GM12892 (cell line): ENCODE results near the gene LCN15.
"Not testable (repeated sequence)": the region's sequence is repeated elsewhere in the genome, so short reads cannot be mapped to it uniquely, and the experiment has no call there.

ENCODE experiments used
- DNase-seq: peaks from one replicate; pipeline ENCODE4 v3.0.0; 2011; ENCODE audit not compliant: insufficient read length
- FAIRE-seq: peaks from 2 replicates; lab custom pipeline; 2011; peaks lifted over from hg19 to GRCh38; lab: Jason Lieb, UNC
- POLR2A ChIP-seq: IDR thresholded peaks from 2 replicates; pipeline ENCODE4 v1.6.1; 2011; ENCODE audit warnings: low read depth, low read length, control low read depth
- POLR2AphosphoS5 ChIP-seq: IDR thresholded peaks from 2 replicates; pipeline ENCODE4 v1.6.1; 2011; ENCODE audit warnings: low read depth, low read length, control low read depth
- TAF1 ChIP-seq: IDR thresholded peaks from 2 replicates; pipeline ENCODE4 v1.6.1; 2011; ENCODE audit warnings: low read depth, mild to moderate bottlenecking, control low read depth, low read length, borderline replicate concordance

Gene LCN15

DNA sequence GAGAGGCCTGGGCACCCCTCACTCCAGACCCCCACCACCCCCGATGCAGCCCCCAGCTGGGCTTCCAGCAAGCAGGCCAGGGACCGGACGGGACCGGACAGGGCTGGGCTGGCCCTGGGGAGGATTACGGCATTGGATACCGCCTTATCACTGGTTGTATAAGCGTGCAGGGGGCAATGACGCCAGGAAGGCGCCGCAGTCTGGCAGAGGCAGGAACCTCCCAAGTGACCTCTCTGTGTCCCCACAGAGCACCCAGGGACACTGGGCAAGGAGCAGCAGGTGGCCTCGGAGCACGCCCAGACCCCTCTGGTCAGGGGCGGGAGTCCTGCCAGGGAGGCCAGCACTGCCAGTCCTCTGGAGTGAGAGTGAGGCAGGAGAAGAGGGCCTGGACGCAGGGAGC is 723 bp upstream of the LCN15 start:
- TF ChIP-seq TAF1, result no peak
- no peak for TF ChIP-seq POLR2A
- no peak for TF ChIP-seq POLR2AphosphoS5
- no peak for DNase-seq
- no peak for FAIRE-seq

DNA sequence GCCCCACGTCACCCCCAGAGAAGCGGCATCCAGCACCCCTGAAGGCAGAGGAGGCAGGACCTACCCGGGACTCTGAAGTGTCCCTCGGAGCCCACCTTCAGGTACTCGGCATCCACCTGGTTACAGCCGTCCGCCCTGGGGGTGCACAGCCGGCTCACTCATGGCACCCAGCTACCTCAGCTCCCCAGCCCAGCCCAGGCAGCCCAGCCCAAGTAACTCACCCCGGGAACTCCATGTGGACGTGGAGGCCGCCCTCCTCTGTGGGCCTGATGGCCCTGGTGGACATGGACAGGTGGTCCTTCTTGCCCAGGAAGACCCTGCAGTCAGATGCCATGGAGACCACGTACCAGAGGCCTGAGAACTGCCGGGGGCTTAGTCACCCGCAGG is 676 bp downstream of the LCN15 start:
- FAIRE-seq (no peak), DNase-seq (no peak)
- no peak for TF ChIP-seq TAF1
- TF ChIP-seq POLR2AphosphoS5, result no peak

DNA sequence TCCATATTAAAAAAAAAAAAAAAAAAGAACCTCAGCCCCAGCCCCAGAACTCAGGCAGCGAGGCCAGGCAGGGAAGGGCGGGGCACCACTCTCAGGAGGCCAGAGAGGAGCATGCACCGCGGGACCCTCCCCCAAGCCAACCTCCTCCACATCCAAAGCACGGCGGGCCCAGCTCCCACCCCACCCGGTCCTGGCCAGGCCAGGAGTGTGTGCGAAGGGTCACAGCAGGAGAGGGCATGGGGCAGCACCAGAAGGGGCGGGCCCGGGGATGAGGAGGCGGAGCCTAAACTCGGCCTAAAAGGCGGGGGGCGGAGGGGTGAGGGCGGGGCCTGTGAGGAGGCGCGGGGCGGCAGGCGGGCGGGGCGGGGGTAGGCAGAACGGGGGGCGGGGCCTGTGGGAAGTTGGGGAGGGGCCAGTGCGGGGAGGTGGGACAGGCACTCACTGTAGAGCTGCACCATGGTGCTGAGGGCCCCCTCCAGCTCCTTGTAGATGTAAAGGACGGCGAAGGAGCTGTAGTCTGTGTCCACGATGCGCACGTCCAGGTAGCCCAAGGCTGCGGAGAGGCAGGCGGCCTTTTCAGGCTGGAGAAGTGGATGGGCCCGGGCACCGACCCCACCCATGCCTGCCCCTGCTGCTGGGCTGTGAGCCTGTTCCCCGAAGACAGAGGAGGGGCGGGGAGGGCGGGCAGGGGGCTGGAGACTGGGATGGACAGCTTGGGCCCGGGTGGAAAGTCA is 1.2 kb downstream of the LCN15 start:
- FAIRE-seq, result no peak
- DNase-seq, result no peak
- no peak for TF ChIP-seq TAF1
- TF ChIP-seq POLR2AphosphoS5, result no peak
- TF ChIP-seq POLR2A, result no peak

DNA sequence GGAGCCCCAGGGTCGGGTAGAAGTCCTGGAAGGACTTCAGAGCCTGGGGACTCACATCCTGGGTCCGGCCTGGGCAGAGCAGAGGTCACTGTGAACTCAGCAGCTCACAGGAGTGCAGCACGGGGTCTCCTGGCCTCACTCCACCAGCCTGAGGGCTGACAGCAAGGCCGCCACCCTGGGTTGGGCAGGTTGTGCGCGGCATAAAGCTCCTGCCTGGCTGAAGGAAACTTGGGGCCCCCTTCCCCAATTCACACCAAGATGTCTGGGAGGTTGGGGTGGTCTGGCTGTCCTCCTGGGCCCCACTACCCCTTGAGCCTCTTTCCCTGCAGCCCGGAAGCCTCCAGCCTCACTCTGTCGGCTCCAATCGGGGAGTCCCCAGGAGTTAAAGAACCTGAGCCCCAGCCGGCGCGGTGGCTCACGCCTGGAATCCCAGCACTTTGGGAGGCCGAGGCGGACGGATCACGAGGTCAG is 2.1 kb downstream of the LCN15 start:
- FAIRE-seq (no peak), DNase-seq (no peak)
- no peak for TF ChIP-seq POLR2AphosphoS5
- no peak for TF ChIP-seq POLR2A
- no peak for TF ChIP-seq TAF1

DNA sequence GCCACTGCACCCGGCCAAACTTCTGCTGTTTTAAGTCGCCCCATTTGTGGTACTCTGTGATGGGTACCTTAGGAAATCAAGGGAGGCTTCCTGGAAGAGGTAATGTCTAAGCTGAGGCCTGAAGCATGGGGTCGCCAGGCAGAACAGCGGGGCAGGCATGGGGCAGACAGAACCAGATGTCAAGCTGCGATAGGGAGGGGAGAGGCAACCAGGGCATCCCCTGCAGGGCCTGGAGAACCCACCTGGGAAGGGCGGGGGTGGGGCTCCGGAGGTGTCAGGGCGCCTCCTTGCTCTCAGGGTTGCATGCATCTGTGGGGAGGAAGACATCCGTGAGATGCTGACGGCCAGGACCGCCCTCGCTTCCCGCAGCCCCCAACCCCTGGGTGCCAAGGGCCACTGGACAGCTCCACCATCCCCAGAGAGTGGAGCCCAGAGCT is 2.8 kb downstream of the LCN15 start:
- DNase-seq (no peak), FAIRE-seq (no peak)
- TF ChIP-seq POLR2AphosphoS5 (no peak), TAF1 (no peak), POLR2A (no peak)

DNA sequence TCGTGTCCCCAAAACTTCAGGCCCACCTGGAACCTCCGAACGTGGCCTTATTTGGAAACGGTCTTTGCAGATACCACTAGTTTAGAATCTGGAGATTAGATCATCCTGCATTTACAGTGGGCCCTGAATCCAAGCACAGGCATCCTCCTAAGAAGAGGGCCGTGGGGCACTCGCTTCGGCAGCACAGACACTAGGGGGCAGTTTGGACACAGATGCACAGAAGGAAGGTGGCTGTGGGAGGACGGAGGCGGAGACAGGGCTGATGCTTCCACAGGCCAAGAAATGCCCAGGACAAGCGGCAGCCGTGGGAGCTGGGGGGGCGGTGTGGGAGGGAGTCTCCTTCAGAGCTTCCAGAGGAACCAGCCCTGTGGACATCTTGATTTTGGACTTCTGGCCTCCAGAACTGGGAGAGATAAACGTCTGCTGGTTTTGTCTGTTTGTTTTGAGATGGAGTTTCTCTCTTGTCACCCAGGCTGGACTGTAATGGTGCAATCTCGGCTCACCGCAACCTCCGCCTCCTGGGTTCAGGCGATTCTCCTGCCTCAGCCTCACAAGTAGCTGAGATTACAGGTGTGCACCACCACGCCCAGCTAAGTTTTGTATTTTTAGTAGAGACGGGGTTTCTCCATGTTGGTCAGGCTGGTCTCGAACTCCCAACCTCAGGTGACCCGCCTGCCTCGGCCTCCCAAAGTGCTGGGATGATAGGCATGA is 3.3 kb downstream of the LCN15 start:
- DNase-seq, result not testable (repeated sequence)
- FAIRE-seq, result peak; percentile 56

DNA sequence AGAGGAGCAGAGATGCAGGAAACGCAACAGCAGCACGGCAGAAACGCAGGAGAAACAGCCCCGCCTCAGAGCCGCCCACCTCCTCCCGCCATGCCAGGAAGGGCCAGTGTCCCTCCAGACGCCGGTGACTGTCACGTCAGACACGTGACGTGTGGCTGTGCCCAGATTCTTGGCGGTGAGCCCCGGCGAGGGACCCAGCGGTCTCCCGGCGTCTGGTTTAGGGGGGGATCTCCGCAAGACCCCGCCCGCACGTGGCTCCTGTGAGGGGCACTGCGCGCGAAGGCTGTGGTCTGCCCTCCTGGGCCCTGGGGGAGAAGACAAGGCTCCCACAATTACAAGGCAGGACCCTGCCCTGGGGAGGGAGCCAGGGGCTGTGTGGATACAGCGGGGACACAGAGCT is 3.9 kb downstream of the LCN15 start:
- FAIRE-seq (no peak), DNase-seq (no peak)
- no peak for TF ChIP-seq POLR2A
- no peak for TF ChIP-seq TAF1
- TF ChIP-seq POLR2AphosphoS5, result no peak

DNA sequence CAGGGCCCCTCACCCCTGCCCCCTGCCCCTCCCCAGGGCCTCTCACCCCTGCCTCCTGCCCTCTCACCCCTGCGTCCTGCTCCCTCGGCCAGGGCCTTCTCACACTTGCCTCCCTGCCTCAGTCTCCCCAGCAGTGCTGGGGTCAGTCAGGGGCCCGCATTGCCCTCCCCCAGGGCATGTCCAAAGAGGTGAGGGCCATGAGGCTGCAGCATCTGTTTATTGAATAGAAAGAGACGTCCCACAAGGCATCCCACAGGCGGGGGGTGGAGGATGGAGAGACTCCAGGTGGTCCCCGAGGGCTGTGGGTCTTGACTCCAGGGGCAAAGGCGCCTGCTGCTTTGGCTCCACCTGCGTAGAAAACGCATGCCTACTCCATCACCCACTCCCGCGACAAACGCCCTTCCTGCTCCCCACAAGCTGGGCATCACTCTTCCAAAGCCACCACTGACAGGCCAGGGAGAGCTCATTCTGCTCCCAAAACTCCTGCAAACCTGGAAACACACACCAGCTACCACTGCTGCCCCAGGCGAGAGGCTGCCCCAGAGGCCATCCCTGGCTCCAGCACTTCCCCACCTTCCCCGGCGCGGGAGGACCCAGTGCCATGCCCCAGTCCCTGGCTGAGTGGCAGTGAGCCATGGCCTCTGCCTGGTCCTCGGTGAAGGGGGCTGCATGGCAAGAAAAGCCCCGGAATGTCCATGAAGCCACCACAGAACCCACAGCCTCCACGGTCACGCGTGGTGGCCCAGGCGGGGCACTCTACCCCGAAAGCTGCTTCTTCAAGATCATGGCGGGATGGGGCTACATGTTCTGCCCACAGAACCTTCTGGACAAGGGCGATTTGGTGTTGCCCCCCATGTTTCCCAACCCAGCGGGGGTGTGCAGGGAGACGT is 4.6 kb downstream of the LCN15 start:
- DNase-seq (no peak), FAIRE-seq (no peak)
- no peak for TF ChIP-seq POLR2AphosphoS5
- TF ChIP-seq TAF1, result no peak
- TF ChIP-seq POLR2A, result no peak

DNA sequence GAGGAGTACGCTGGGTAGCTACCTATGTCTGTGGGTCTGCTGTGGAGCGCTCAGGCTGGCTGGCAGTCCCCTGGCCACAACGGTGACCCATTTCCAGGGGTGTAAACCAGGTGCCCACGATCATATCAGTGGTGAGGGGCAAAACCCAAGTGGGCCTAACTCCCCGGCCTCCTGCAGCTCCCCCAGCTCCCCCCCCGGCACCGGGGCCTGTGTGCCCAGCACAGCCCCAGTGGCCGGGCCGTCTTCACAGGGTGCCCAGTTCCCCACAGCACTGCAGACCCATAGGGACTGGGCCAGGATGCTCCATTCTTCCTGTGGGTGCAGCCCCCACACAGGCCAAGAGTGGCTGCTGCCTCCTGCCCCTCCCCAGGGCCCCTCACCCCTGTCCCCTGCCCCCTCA is 5.3 kb downstream of the LCN15 start:
- DNase-seq, result no peak
- no peak for FAIRE-seq
- TF ChIP-seq POLR2A (no peak), POLR2AphosphoS5 (no peak), TAF1 (no peak)

DNA sequence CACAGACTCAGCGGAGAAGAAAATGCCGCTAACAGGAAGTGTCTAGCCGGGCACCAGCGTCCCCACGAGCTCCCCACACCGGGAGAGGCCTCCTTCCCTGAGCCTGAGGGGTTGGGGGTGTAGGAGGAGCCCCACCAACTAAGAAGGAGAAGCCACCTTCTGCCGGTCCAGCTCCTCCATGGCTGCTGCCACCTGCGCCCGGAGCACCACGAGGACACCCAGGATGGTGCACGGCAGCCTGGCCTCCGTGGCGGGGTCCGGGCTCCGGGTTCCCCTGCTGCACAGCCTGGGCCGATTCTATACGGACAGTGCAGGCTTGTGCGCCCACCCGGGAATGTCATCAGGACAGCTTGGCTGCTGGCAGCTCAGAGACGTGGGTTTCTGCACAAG is 6.6 kb downstream of the LCN15 start:
- DNase-seq (no peak), FAIRE-seq (no peak)
- no peak for TF ChIP-seq TAF1
- no peak for TF ChIP-seq POLR2A
- TF ChIP-seq POLR2AphosphoS5, result no peak

DNA sequence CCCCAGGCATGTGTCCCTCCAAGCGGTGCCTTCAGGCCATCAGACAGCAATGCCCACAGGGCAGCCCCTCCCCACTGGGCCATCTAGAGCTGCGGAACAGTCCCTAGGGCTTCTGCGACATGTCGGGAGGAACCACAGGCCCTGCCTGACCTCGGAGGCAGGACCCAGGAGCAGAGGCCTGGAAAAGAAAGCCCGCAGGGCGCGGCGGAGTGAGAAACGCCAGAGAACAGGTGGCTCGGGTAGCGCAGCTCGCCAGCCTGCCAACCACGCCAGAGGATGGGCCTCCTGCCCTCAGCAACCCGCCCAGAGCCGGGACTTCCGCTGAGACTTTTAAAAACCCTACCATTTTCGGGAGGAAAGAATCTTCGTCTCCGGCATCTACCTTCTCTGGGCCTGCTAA is 7.0 kb downstream of the LCN15 start:
- FAIRE-seq (no peak), DNase-seq (no peak)
- TF ChIP-seq TAF1, result no peak
- TF ChIP-seq POLR2AphosphoS5, result no peak
- no peak for TF ChIP-seq POLR2A
